ENCODE measurements around the gene COG5.

The COG5 gene

GRCh38 chr7:107372298-107372697, 191.4 kb downstream of the COG5 start:
- Histone ChIP-seq H2AFZ (ENCODE audit: low read length) (no peak overlapping the region), H3K27ac (ENCODE audit: low read depth, low read length, poor library complexity, severe bottlenecking) (no peak overlapping the region)

GRCh38 chr7:107370816-107371215, 192.9 kb downstream of the COG5 start:
- H3K79me2 ChIP-seq (ENCODE audit: insufficient read depth, low read length) = no peaks in the 10 kb centered on the region
- H3K9me3 ChIP-seq (ENCODE audit: low read length) = no peaks in the 10 kb centered on the region
- H4K20me1 ChIP-seq (ENCODE audit: insufficient read depth, low read length) = no peaks in the 10 kb centered on the region
- no peak overlapping the region for H3K4me2 ChIP-seq (ENCODE audit: low read length)
- H3K27ac ChIP-seq (ENCODE audit: low read depth, low read length, poor library complexity, severe bottlenecking) = no peak overlapping the region
- H2AFZ ChIP-seq (ENCODE audit: low read length) = no peak overlapping the region
- TF ChIP-seq CTCF (IDR thresholded peaks at IDR 0.05; ENCODE audit: low read length) (no peak), EZH2 (IDR thresholded peaks at IDR 0.05; ENCODE audit: borderline replicate concordance, low read length) (no peak)
- no peaks in the 10 kb centered on the region for H3K9me2 ChIP-seq (ENCODE audit: low read depth, low read length)
- H3F3A ChIP-seq (ENCODE audit: insufficient read depth, low read length) = no peaks in the 10 kb centered on the region
- H3K4me1 ChIP-seq (ENCODE audit: insufficient read depth, low read length, severe bottlenecking) = no peaks in the 10 kb centered on the region
- no peaks in the 10 kb centered on the region for H3K36me3 ChIP-seq (ENCODE audit: insufficient read depth, low read length)
- H3K27me3 ChIP-seq (ENCODE audit: insufficient read depth, low read length) = no peaks in the 10 kb centered on the region
- no peak overlapping the region for H3K4me3 ChIP-seq (ENCODE audit: low read depth, low read length, poor library complexity, severe bottlenecking)
- no peak overlapping the region for H3K9ac ChIP-seq (ENCODE audit: low read length)

More at GRCh38 chr7:107372298-107372697, 191.4 kb downstream of the COG5 start:
- Histone ChIP-seq H3K9ac (ENCODE audit: low read length) (no peak overlapping the region), H3K9me3 (ENCODE audit: low read length) (no peaks in the 10 kb centered on the region), H3K4me1 (ENCODE audit: insufficient read depth, low read length, severe bottlenecking) (no peaks in the 10 kb centered on the region), H3K9me2 (ENCODE audit: low read depth, low read length) (no peaks in the 10 kb centered on the region), H3K36me3 (ENCODE audit: insufficient read depth, low read length) (no peaks in the 10 kb centered on the region), H4K20me1 (ENCODE audit: insufficient read depth, low read length) (no peaks in the 10 kb centered on the region), H3K79me2 (ENCODE audit: insufficient read depth, low read length) (no peaks in the 10 kb centered on the region), H3F3A (ENCODE audit: insufficient read depth, low read length) (no peaks in the 10 kb centered on the region), H3K4me3 (ENCODE audit: low read depth, low read length, poor library complexity, severe bottlenecking) (no peak overlapping the region), H3K4me2 (ENCODE audit: low read length) (no peak overlapping the region), H3K27me3 (ENCODE audit: insufficient read depth, low read length) (no peaks in the 10 kb centered on the region)
- no peak for TF ChIP-seq CTCF (IDR thresholded peaks at IDR 0.05; ENCODE audit: low read length)
- TF ChIP-seq EZH2 (IDR thresholded peaks at IDR 0.05; ENCODE audit: borderline replicate concordance, low read length) = no peak

- Histone ChIP-seq H3K4me1 (ENCODE audit: insufficient read depth, low read length, severe bottlenecking) (no peaks in the 10 kb centered on the region), H3K36me3 (ENCODE audit: insufficient read depth, low read length) (peaks cover 25% of the 10 kb centered on the region), H3K79me2 (ENCODE audit: insufficient read depth, low read length) (no peaks in the 10 kb centered on the region), H3F3A (ENCODE audit: insufficient read depth, low read length) (no peaks in the 10 kb centered on the region), H4K20me1 (ENCODE audit: insufficient read depth, low read length) (no peaks in the 10 kb centered on the region), H3K4me2 (ENCODE audit: low read length) (no peak overlapping the region), H3K9me2 (ENCODE audit: low read depth, low read length) (no peaks in the 10 kb centered on the region), H3K27ac (ENCODE audit: low read depth, low read length, poor library complexity, severe bottlenecking) (no peak overlapping the region), H3K9me3 (ENCODE audit: low read length) (peaks cover 14% of the 10 kb centered on the region), H3K9ac (ENCODE audit: low read length) (no peak overlapping the region), H3K27me3 (ENCODE audit: insufficient read depth, low read length) (no peaks in the 10 kb centered on the region), H3K4me3 (ENCODE audit: low read depth, low read length, poor library complexity, severe bottlenecking) (no peak overlapping the region), H2AFZ (ENCODE audit: low read length) (no peak overlapping the region)
- TF ChIP-seq EZH2 (IDR thresholded peaks at IDR 0.05; ENCODE audit: borderline replicate concordance, low read length) (no peak), CTCF (IDR thresholded peaks at IDR 0.05; ENCODE audit: low read length) (no peak)
Observed at GRCh38 chr7:107364787-107365186, 198.9 kb downstream of the COG5 start.
